ENCODE measurements around the gene CHKA. TPM values are rescaled to one million over a fixed set of nuclear protein-coding genes. Genes with fewer than 3 reads are reported as not detected.

CHKA gene
- total and polyA plus RNA-seq, 2 donors (not counting 3 experiments of a cell fraction or from before 2014, with no cell fraction given) = 21.4 to 25.1 TPM

DNA sequence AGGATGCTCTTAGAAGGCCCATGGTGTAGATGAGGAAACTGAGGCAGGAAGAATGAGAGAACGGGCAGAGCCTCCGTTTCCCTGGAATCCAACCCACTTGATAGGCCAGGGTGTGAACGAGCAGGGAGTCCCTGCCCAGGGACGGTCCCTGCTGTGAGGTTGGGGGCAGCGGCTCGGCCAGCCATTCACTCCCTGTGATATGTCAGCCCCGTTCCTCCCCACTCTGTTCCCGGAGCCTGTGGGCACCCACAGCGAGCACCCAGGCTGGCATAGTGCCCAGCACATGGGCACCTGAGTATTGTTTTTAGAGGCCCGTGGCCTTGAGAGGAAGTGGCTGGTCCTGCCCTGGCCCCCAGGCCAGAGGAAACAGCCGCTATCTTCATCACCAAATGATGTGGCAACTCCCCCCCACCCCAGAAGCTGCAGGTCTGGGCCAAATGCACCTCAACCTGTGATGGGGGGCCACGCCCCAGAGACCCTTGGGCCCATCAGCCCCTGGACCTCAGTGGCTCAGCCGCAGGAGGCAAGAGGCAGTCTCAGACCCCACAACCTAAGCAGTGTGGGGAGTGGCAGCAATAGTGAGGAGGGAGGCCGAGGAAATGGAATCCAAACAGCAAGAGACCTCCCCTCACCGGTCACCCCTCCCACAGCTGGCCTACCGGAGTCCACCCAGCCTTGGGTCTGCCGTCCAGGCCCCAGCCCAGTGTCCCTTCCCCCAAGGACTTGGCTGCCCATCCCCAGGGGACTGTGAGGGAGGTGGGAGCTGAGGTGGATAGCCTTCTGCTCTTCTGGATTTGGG is 108.9 kb downstream of the CHKA start:
- dilution Hi-C loops (cut with MboI; ENCODE audit: extremely low pct_ligation_motif_present, low sequenced_read_pairs) = no loop called here
- Histone ChIP-seq H3K79me2 (ENCODE audit: control insufficient read depth, insufficient read depth, low read length) (no peaks in the 10 kb centered on the region), H3K9me3 (replicated peaks; ENCODE audit: control insufficient read depth, insufficient read depth, low read length) (no peaks in the 10 kb centered on the region), H3K27me3 (ENCODE audit: control insufficient read depth in 2 of 2, insufficient read depth in 2 of 2, low read length in 2 of 2) (no peaks in the 10 kb centered on the region), H3K9me1 (replicated peaks; ENCODE audit: control insufficient read depth, extremely low read depth, insufficient read depth, low read length) (no peaks in the 10 kb centered on the region), H3K4me2 (ENCODE audit: insufficient read depth, low read length) (no peak overlapping the region), H3K36me3 (ENCODE audit: control insufficient read depth in 2 of 2, extremely low read depth in 1 of 2, insufficient read depth in 2 of 2, low read length in 2 of 2) (no peaks in the 10 kb centered on the region), H4K20me1 (replicated peaks; ENCODE audit: control insufficient read depth, extremely low read depth, insufficient read depth, low read length) (no peaks in the 10 kb centered on the region), H3K9ac (replicated peaks; ENCODE audit: extremely low read depth, insufficient read depth, low read length) (no peak overlapping the region), H3K4me3 (replicated peaks in 1 of 3; ENCODE audit: insufficient read depth in 1 of 3, low read depth in 1 of 3, low read length in 3 of 3) (no peak overlapping the region), H2AFZ (ENCODE audit: low read depth, low read length) (no peak overlapping the region), H3K27ac (ENCODE audit: insufficient read depth, low read depth, low read length) (no peak overlapping the region), H3K4me1 (ENCODE audit: control insufficient read depth, extremely low read depth, insufficient read depth, low read length) (peaks cover 11% of the 10 kb centered on the region)
- no peak for TF ChIP-seq EZH2 (IDR thresholded peaks at IDR 0.05; ENCODE audit: borderline replicate concordance, low read depth, low read length, severe bottlenecking)
- TF ChIP-seq POLR2AphosphoS5 (IDR thresholded peaks at IDR 0.05; ENCODE audit: insufficient read depth, low read depth, low read length) = no peak
- no peak for TF ChIP-seq GATA2 (IDR thresholded peaks at IDR 0.05; ENCODE audit: insufficient read depth, insufficient read length, low read depth, low read length)
- no peak for TF ChIP-seq JUN (IDR thresholded peaks at IDR 0.05; ENCODE audit: borderline replicate concordance, insufficient read depth, insufficient read length, low read depth)
- TF ChIP-seq, protein P1, sequence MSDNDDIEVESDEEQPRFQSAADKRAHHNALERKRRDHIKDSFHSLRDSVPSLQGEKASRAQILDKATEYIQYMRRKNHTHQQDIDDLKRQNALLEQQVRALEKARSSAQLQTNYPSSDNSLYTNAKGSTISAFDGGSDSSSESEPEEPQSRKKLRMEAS (IDR thresholded peaks at IDR 0.05; ENCODE audit: insufficient read depth, insufficient read length) = no peak
- TF ChIP-seq, protein P2, sequence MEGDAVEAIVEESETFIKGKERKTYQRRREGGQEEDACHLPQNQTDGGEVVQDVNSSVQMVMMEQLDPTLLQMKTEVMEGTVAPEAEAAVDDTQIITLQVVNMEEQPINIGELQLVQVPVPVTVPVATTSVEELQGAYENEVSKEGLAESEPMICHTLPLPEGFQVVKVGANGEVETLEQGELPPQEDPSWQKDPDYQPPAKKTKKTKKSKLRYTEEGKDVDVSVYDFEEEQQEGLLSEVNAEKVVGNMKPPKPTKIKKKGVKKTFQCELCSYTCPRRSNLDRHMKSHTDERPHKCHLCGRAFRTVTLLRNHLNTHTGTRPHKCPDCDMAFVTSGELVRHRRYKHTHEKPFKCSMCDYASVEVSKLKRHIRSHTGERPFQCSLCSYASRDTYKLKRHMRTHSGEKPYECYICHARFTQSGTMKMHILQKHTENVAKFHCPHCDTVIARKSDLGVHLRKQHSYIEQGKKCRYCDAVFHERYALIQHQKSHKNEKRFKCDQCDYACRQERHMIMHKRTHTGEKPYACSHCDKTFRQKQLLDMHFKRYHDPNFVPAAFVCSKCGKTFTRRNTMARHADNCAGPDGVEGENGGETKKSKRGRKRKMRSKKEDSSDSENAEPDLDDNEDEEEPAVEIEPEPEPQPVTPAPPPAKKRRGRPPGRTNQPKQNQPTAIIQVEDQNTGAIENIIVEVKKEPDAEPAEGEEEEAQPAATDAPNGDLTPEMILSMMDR (IDR thresholded peaks at IDR 0.05; ENCODE audit: extremely low read depth in 1 of 2, insufficient read depth in 1 of 2, low read depth in 1 of 2, low read length in 2 of 2) = no peak
- no peak for TF ChIP-seq FOS (IDR thresholded peaks at IDR 0.05; ENCODE audit: borderline replicate concordance, insufficient read depth, low read length)
- no peak for TF ChIP-seq POLR2A (IDR thresholded peaks at IDR 0.05; ENCODE audit: low read depth, low read length)
- no peak for TF ChIP-seq MYC (IDR thresholded peaks at IDR 0.05; ENCODE audit: low read depth, low read length)
- BruUV-seq (replicated peaks) = no TSS peak
- no peak for DNase-seq (ENCODE audit: low read depth, low spot score)
- FAIRE-seq = no peak
- ChIA-PET CTCF (no interaction called here), POLR2A (no interaction called here)
- intact Hi-C loops (cut with micrococcal nuclease) = no loop called here

All from endothelial cell of umbilical vein (primary cell).